OCI-LY3 (cell line): ENCODE results near the gene SYPL1.

Experiments used
- EZH2phosphoT487 ChIP-seq: fragments of 200-600 bp; shearing (Covaris generic); IDR thresholded peaks from 2 replicates; pipeline ENCODE4 v1.6.1; 2018; ENCODE audit warnings: antibody characterized with exemption, mixed run types, low read depth
- TF ChIP-seq, protein P1 (sequence below): fragments of 200-600, 300-600 bp; sonication (generic); IDR thresholded peaks from 2 replicates; pipeline ENCODE4 v1.5.1; 2014; ENCODE audit warnings: antibody characterized with exemption, low read length, low read depth

DNA sequence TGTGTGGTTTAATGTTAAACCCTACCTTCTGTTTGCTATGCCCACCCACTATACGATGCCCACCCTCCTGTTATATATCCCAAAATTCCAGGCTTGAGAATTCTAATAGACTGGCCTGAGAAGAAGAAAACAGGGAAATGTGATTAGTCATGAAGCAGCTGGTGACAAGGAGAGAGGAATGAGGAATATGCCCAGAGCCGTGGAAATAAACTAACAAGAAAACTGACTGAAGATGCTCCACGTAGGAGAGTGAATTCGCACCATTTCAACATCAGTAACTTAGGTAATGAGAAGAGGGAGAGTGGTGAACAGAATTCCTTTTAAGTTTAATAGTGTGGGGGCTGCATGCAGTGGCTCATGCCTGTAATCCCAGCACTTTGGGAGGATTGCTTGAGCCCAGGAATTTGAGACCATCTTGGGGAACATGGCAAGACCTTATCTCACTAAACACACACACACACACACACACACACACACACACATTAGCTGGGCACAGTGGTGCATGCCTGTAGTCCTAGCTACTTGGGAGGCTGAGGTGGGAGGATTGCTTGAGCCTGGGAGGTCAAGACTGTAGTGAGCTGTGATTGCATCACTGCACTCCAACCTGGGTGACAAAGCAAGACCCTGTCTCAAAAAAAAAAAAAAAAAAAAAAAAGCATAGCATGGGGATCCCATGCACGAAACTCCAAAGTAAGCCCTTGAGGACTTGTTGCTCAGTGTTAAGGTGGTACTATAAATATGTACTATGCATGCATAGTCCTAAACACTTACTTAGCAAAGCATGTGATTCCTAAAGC, 16.1 kb upstream of the SYPL1 start:
- TF ChIP-seq, protein P1, sequence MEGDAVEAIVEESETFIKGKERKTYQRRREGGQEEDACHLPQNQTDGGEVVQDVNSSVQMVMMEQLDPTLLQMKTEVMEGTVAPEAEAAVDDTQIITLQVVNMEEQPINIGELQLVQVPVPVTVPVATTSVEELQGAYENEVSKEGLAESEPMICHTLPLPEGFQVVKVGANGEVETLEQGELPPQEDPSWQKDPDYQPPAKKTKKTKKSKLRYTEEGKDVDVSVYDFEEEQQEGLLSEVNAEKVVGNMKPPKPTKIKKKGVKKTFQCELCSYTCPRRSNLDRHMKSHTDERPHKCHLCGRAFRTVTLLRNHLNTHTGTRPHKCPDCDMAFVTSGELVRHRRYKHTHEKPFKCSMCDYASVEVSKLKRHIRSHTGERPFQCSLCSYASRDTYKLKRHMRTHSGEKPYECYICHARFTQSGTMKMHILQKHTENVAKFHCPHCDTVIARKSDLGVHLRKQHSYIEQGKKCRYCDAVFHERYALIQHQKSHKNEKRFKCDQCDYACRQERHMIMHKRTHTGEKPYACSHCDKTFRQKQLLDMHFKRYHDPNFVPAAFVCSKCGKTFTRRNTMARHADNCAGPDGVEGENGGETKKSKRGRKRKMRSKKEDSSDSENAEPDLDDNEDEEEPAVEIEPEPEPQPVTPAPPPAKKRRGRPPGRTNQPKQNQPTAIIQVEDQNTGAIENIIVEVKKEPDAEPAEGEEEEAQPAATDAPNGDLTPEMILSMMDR, result no peak
- TF ChIP-seq EZH2phosphoT487, result no peak
